GM19397 (cell line): Measurements from ENCODE around the gene TLCD3A.
A peak's percentile ranks its signal among the peaks of the same experiment; 100 is the strongest.
"Not testable (repeated sequence)": the region's sequence is repeated elsewhere in the genome, so short reads cannot be mapped to it uniquely, and the experiment has no call there.

Source experiments
- ATAC-seq: cut with Tn5 transposase; IDR thresholded peaks from one replicate; pipeline ENCODE4 v1.9.1; 2021; ENCODE audit warnings: mild to moderate bottlenecking, moderate library complexity; ENCODE audit not compliant: unreplicated experiment

TLCD3A gene

DNA sequence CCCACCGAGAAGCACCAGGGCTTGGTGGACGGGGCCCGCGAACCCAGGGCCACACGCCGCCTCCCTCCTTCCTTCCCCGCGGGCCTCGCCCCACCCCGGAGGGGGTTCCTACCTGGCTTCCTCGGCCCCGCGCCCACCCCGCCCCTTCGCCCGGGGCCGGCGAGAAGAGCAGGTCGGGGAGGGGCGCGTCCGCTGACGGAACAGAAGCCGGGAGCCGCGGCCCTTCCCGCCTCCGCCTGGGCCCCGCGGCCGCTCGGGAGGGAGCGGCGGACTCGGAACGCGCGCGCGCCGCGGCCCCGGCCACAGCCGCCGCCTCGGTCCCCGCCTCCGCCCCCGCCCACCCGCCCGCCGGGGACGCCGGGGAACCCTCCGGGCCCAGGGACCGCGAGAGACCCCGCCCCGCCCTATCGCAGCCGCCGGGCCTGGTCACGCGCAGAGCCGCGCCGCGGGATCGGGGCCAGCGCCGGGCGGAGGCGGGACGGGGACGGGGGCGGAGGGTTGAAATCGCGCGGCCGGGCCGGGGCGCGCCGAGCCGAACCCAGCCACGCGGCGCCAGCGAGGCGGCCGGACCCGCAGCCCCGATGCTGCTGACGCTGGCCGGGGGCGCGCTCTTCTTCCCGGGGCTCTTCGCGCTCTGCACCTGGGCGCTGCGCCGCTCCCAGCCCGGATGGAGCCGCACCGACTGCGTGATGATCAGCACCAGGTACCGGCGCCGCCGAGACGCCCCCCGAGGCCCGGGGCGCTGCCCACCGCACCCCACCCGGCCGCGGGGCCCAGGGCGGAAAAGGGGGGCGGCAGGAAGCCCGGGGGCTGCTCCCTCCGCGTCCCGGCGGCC, at the start of gene TLCD3A:
Gene TLCD3A, plus strand, starts transcription at position 530 of the 835 bp plus-strand sequence. Its CDS starts 52 bp downstream, at position 582.
- peak; percentile 54 for ATAC-seq

DNA sequence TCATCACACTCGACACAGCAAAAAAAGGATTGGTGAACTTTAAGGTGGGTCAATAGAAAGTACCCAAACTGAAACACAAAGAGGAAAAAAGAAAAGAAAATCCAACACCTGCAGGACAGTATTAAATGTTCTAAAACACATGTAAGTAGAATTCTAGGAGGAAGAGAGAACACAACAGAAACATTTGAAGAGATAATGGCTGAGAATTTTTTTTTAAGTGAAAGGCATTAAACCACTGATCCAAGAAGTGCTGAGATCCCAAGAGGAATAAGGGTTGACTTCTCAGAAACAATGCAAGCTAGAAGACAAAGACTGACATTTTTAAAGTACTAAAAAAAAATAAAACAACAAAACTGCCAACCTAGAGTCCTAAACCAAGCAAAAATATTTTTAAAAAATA, 49.4 kb upstream of the TLCD3A start:
- no peak for ATAC-seq

GRCh38 chr17:683499-684254, 48.7 kb upstream of the TLCD3A start:
- ATAC-seq: no peak

GRCh38 chr17:685006-685405, 47.4 kb upstream of the TLCD3A start:
- no peak for ATAC-seq

- ATAC-seq: no peak
These were observed 44.1 kb upstream of the TLCD3A start for GRCh38 chr17:688100-688989.

GRCh38 chr17:689556-690275, 42.7 kb upstream of the TLCD3A start:
- ATAC-seq: no peak

- ATAC-seq: no peak
These were observed 42.0 kb upstream of the TLCD3A start for GRCh38 chr17:690361-690760.

DNA sequence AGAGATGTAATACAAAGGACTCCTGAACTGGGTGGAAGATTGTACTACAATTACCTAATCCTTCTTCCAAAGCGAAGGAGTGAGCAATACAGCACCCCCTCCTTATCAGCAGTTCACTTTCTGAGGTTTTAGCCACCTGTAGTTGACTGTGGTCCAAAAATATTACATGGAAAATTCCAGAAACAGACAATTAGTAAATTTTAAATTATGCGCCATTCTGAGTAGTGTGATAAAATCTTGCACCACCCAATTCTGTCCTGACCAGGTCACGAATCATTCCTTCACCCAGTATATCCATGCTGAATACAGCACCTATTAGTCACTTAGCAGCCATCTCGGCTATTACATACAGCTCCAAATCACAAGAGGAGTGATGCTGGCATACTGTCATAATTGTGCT, 41.0 kb upstream of the TLCD3A start:
- no peak for ATAC-seq

GRCh38 chr17:692116-692515, 40.3 kb upstream of the TLCD3A start:
- ATAC-seq: no peak

GRCh38 chr17:693791-694638, 38.4 kb upstream of the TLCD3A start:
- no peak for ATAC-seq

- no peak for ATAC-seq
These were observed 36.0 kb upstream of the TLCD3A start for GRCh38 chr17:696369-696768.

- ATAC-seq: no peak
These were observed 34.7 kb upstream of the TLCD3A start for GRCh38 chr17:697682-698081.

GRCh38 chr17:698096-698495, 34.3 kb upstream of the TLCD3A start:
- not testable (repeated sequence) for ATAC-seq

DNA sequence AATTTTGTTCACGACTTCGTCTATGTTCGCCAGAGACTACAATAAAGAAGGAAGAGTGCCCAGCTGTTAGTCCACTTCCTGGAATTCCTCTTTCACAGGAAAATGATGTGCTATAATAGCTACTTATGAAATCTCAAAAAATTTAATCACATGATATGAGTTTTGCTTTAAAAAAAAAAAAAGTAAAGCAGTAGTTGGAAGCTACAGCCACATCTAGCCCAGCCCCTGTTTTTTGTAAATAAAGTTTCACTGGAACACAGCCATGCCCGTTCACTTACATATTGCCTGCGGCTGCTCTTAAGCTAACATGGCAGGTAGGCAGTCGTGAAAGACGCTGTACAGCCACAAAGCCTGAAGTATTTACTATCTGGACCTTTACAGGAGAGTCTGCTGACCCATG, 33.1 kb upstream of the TLCD3A start:
- ATAC-seq: no peak

GRCh38 chr17:700504-701094, 31.8 kb upstream of the TLCD3A start:
- no peak for ATAC-seq

DNA sequence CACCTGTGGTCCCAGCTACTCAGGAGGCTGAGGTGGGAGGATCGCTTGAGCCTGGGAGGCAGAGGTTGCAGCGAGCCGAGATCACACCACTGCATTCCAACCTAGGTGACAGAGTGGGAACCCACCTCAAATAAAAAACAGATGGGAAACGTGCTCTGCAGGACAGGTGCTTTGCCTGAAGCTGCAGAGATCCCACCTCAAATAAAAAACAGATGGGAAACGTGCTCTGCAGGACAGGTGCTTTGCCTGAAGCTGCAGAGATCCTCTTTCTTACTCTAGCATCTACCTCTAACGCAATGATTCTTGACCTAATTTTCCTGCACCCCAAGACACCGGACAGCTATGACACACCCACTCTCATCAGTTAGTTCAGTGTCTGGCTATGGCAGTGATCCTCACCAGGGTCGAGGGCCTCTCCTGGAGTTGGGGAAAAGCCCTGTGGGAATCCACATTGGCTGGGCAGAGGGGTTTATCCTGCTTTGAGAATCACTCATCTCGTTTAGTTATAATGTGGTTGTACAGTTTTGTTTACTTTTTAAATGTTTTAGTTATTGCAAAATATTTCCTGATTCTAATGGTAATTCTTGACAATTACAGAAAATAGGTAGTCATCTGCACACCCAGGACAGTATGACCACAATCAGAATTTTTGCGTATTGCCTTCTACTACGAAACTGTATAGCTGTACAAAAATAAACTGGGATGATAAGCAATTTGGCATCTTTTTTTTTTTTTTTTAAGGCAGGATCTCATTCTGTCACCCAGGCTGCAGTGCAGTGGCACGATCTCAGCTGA, 29.1 kb upstream of the TLCD3A start:
- no peak for ATAC-seq

DNA sequence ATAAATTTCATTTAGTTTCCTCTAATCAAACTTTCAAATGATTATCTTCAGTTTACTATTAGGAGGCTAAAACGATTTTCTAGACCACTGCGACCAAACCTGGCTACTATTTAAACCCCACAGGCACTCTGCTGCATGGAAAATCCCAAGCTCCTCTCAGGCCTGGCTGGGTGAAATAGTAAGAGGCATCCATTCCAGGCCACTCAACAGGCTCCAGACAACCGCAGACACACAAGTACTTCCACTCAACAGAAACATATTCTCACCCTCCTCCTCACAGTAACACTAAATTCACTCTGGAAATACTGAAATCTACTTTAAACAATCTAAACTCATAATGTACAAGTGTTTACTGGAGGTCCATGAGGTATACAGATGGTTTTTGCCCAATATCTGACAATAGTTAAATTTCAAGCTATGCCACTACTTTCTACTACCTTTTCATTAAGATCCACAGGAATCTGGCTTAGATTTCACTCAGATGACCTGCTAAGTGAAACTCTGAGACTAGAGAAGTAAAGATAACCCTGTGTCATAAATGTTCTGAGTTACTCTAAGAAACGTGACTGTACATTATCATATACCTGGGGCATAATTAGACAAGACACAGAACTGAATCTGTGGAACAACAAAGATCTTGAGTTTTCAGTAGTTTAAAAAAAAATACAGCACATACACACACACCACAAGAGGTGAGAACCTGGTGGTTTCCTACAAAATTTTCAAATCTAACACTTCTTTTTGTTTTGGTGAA, 28.1 kb upstream of the TLCD3A start:
- no peak for ATAC-seq

DNA sequence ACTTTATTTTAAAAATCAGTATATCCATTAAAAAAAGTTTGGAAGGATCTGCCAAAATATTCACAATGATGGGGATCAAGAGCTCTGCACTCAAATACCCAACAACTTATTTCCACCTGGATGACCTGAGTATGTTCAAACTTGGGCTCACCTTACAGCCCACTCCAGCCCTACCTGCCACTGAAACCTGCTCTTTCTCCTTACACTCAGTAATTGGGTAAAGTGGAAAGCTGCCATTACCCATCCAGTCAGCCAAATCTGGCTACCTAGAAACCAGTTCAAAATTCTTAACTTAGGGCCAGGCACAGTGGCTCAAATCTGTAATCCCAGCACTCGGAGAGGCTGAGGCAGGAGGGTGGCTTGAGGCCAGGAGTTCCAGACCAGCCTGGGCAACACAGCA, 27.4 kb upstream of the TLCD3A start:
- no peak for ATAC-seq
